NT2/D1 (cell line): Measurements from ENCODE around the gene SLC25A22.

Experiments
- DNase-seq: peaks from one replicate; pipeline ENCODE4 v3.0.0-alpha.2; 2011; ENCODE audit warnings: low read depth, low spot score
- H3K27me3 ChIP-seq: 2 replicates; pipeline ENCODE4 v1.6.0; 2011; ENCODE audit warnings: mild to moderate bottlenecking; ENCODE audit not compliant: insufficient read length, insufficient read depth
- H3K36me3 ChIP-seq: 2 replicates; pipeline ENCODE4 v1.6.1; 2011; ENCODE audit warnings: mild to moderate bottlenecking, low read length, mixed read lengths; ENCODE audit not compliant: insufficient read depth, insufficient read length
- H3K4me1 ChIP-seq: 2 replicates; pipeline ENCODE4 v1.5.1; 2011; ENCODE audit not compliant: insufficient read depth, insufficient read length
- H3K4me3 ChIP-seq: 2 replicates; pipeline ENCODE4 v1.5.1; 2011; ENCODE audit warnings: low read depth; ENCODE audit not compliant: insufficient read length
- H3K9ac ChIP-seq: 2 replicates; pipeline ENCODE4 v1.6.0; 2011; ENCODE audit warnings: low read depth; ENCODE audit not compliant: insufficient read length
- H3K9me3 ChIP-seq: 2 replicates; pipeline ENCODE4 v1.5.1; 2011; ENCODE audit warnings: mild to moderate bottlenecking, low read length; ENCODE audit not compliant: insufficient read depth
- SUZ12 ChIP-seq: IDR thresholded peaks from 2 replicates; pipeline ENCODE4 v1.6.1; 2011; ENCODE audit not compliant: insufficient read length, insufficient read depth; ENCODE audit errors: extremely low read depth
- YY1 ChIP-seq: IDR thresholded peaks from 2 replicates; pipeline ENCODE4 v1.6.1; 2011; ENCODE audit not compliant: insufficient read length, insufficient read depth
- ZNF274 ChIP-seq: IDR thresholded peaks from 2 replicates; pipeline ENCODE4 v1.6.1; 2011; ENCODE audit warnings: mild to moderate bottlenecking, low read depth, low read length

SLC25A22 gene

GRCh38 chr11:798093-798713, at the start of gene SLC25A22:
Gene SLC25A22, minus strand, starts transcription at chr11:798281. Its CDS starts 3,275 bp downstream, at chr11:795006.
- no peaks in the 10 kb centered on the region for H3K9me3 ChIP-seq
- no peak for DNase-seq
- peak within 1 kb of the TSS; percentile 94 for H3K4me3 ChIP-seq
- H3K9ac ChIP-seq, result peak within 1 kb of the TSS; percentile 88
- H3K27me3 ChIP-seq, result no peaks in the 10 kb centered on the region
- H3K36me3 ChIP-seq, result peaks cover 61% of the 10 kb centered on the region
- peaks cover 40% of the 10 kb centered on the region for H3K4me1 ChIP-seq
- TF ChIP-seq SUZ12 (no peak), YY1 (no peak), ZNF274 (no peak)

- Histone ChIP-seq H3K9ac (no peak overlapping the region), H3K4me3 (no peak overlapping the region), H3K9me3 (no peaks in the 10 kb centered on the region), H3K36me3 (peaks cover 16% of the 10 kb centered on the region), H3K4me1 (peaks cover 48% of the 10 kb centered on the region), H3K27me3 (no peaks in the 10 kb centered on the region)
- DNase-seq, result no peak
- TF ChIP-seq ZNF274 (no peak), YY1 (no peak), SUZ12 (no peak)
Observed at GRCh38 chr11:847876-848275, 49.8 kb upstream of the SLC25A22 start.

DNA sequence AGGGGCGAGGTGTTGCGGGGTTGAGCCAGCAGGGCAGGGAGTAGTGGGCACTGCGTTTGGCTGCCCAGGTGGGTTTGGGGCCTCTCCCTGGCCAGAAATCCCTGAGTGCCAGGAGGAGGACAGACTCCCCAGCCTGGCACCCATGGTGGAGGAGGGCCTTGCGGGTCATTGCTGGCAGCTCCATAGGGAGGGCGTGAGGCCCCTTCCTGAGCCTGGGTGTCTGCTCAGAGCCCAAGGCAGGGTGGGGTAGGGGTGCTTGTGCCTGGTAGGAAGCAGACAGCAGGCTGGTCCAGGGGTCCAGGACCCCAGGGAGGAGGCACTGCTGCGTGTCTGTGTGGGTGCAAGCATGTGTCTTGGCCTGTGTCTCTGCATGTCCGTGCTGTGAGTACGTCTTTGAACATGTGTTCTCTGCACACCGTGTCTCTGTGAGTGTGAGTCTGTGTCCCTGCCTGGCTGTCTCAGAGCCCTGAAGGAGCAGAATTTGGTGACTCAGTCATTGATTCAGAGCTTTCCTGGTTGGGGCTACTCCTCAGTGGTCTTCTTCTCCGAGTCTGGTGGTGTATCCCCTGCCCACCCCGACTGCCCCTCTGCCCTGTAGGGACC, 48.5 kb upstream of the SLC25A22 start:
- Histone ChIP-seq H3K27me3 (no peaks in the 10 kb centered on the region), H3K9me3 (no peaks in the 10 kb centered on the region), H3K9ac (peak overlapping the region; percentile 83), H3K4me1 (peaks cover 40% of the 10 kb centered on the region), H3K4me3 (no peak overlapping the region), H3K36me3 (peaks cover 12% of the 10 kb centered on the region)
- TF ChIP-seq YY1, result no peak
- TF ChIP-seq SUZ12, result no peak
- TF ChIP-seq ZNF274, result no peak
- DNase-seq, result no peak

- TF ChIP-seq ZNF274, result no peak
- TF ChIP-seq YY1, result no peak
- no peak for TF ChIP-seq SUZ12
- H3K9me3 ChIP-seq, result no peaks in the 10 kb centered on the region
- peak overlapping the region; percentile 83 for H3K9ac ChIP-seq
- no peak for DNase-seq
- peaks cover 15% of the 10 kb centered on the region for H3K36me3 ChIP-seq
- H3K4me1 ChIP-seq, result peaks cover 39% of the 10 kb centered on the region
- no peaks in the 10 kb centered on the region for H3K27me3 ChIP-seq
- no peak overlapping the region for H3K4me3 ChIP-seq
Observed at GRCh38 chr11:845872-846495, 47.9 kb upstream of the SLC25A22 start.

DNA sequence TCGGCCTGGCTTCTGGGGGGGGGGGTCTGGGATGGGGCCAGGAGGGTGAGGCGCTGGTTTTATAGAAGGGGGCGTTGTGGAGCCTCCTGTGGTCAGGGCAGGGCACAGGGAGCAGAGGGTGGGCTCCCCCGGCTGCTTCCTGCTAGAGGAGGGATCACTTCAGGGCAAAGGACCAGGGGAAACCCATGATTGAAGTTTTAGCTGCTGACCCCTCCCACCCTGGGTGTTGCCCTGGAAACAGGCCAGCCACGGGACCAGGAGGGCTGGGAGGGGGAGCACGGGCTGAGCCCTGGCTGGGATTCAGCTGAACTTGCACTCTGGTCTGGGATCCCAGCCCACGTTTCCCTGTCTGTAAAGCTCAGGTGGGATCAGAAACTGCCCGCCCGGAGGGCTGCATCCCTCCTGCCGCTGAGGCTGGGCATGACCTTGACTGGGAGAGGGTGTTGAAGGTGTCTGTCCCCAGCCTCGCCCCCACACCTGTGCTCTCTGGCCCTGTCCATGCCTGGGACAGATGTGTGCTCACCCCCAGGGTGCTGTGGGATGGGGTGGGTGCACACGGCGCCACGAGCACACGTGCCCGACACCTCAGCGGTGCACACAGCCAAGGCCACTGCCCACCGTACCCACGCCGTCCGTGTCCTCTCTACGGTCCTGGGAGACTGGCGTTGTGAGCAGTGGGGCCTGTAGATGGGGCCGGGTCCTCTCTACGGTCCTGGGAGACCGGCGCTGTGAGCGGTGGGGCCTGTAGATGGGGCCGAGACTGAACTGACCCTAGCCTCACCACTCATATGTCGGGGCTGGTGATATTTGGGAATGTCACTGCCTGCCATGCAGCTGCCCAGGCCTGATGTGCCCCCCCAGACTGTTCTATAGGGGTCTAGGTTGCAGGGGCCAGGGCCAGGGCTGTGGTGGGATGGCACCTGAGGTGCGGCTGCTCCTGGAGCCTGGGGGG, 46.9 kb upstream of the SLC25A22 start:
- no peaks in the 10 kb centered on the region for H3K9me3 ChIP-seq
- TF ChIP-seq ZNF274 (no peak), SUZ12 (no peak), YY1 (no peak)
- H3K9ac ChIP-seq, result peak overlapping the region; percentile 83
- H3K4me1 ChIP-seq, result peaks cover 42% of the 10 kb centered on the region
- H3K27me3 ChIP-seq, result no peaks in the 10 kb centered on the region
- peak overlapping the region; percentile 80 for H3K4me3 ChIP-seq
- DNase-seq, result peak; percentile 90
- peaks cover 25% of the 10 kb centered on the region for H3K36me3 ChIP-seq

DNA sequence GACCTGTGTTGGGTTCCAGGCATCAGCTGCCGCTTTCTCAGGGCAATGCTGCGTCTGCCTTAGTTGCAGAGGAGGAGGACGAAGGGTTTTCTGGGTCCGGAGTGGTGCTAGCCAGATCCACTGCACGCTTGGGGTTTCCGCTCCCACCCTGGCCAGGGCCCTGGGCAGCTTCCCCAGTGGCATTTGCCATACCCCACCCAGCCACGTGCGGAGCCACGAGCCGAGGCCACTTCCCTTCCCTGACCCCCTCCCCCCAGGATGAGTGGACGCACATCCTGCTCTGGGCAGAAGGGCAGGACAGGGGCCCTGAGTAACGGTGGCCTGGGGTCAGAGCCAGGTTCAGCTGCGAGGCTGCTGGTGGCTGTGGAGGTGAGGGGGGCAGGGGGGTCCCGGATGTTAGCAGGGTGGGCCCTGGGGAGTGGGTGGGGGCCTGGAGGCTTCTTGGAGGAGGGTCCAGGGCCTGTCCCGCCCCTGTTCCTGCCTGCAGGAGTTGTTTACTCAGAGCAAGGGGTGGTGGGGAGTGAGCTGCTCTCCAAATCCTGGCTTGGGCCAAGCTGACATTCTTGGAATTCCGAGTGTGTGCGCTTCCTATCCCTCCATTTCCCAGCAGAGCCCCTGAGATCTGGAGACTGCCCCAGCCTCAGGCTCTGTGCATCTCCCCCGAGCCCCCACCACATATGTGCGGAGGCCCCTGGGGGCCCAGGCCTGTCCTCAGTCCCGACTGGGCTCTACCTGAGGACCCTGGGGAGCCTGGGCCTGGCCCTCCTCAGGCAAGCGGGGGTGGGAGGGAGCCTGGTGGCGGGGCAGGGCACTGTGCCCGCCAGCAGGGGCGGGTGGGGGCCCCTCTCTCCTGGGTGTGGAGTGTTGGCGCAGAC, 46.0 kb upstream of the SLC25A22 start:
- Histone ChIP-seq H3K4me1 (peaks cover 50% of the 10 kb centered on the region), H3K27me3 (no peaks in the 10 kb centered on the region), H3K9ac (peak overlapping the region; percentile 99), H3K4me3 (peak overlapping the region; percentile 80), H3K9me3 (no peaks in the 10 kb centered on the region), H3K36me3 (peaks cover 34% of the 10 kb centered on the region)
- DNase-seq, result peak; percentile 97
- TF ChIP-seq YY1 (no peak), SUZ12 (no peak), ZNF274 (no peak)
